ENCODE measurements around the gene IGDCC3.

IGDCC3 gene

GRCh38 chr15:65369212-65369547 lies 8.6 kb downstream of the IGDCC3 start:
- peaks cover 41% of the 10 kb centered on the region in 2 experiments for H3K36me3 ChIP-seq (ENCODE audit: control insufficient read depth in 1 of 2, insufficient read depth in 2 of 2, low read length in 2 of 2)
- H2AFZ ChIP-seq (ENCODE audit: insufficient read depth, low read length, poor library complexity) = no peak overlapping the region
- H3K79me2 ChIP-seq (ENCODE audit: control insufficient read depth, insufficient read depth, low read length, poor library complexity) = peaks cover 22% of the 10 kb centered on the region
- peaks cover 50% of the 10 kb centered on the region for H3K79me1 ChIP-seq (ENCODE audit: low read length)
- H3K4me3 ChIP-seq (ENCODE audit: low read depth, low read length) = no peak overlapping the region
- H3K4me2 ChIP-seq (ENCODE audit: low read length) = peak overlapping the region; percentile 65
- H3K9me3 ChIP-seq (ENCODE audit: insufficient read depth, low read depth, low read length) = no peaks in the 10 kb centered on the region
- peak overlapping the region; percentile 79 for H3K18ac ChIP-seq (ENCODE audit: low read length)
- H3K23ac ChIP-seq (ENCODE audit: low read length) = peak overlapping the region; percentile 3
- DNase-seq = no peak
- H3K27me3 ChIP-seq (ENCODE audit: insufficient read depth, low read length) = no peaks in the 10 kb centered on the region
- H2BK12ac ChIP-seq (ENCODE audit: low read length) = peak overlapping the region; percentile 74
- peak overlapping the region; percentile 92 for H2BK120ac ChIP-seq (ENCODE audit: insufficient read depth, low read length, poor library complexity)
- H4K12ac ChIP-seq (ENCODE audit: low read depth, low read length) = peak overlapping the region; percentile 34
- H4K91ac ChIP-seq (ENCODE audit: low read depth, low read length) = peak overlapping the region; percentile 91
- peaks cover 47 to 48% of the 10 kb centered on the region in 2 experiments for H3K4me1 ChIP-seq (ENCODE audit: control insufficient read depth in 1 of 2, insufficient read depth in 2 of 2, low read length in 2 of 2)
- H2BK5ac ChIP-seq (ENCODE audit: low read depth, low read length, poor library complexity) = peak overlapping the region; percentile 98
- H3K14ac ChIP-seq (ENCODE audit: low read length) = peak overlapping the region; percentile 94
- WGBS (ENCODE audit: extremely low coverage, insufficient coverage, insufficient read length) = no CpG with 5 or more reads among the region's 3 CpGs
- H4K8ac ChIP-seq (ENCODE audit: low read depth, low read length) = peak overlapping the region; percentile 72
- H3K9ac ChIP-seq (ENCODE audit: low read length) = no peak overlapping the region
- peak overlapping the region; percentile 48 for H3K4ac ChIP-seq (ENCODE audit: low read depth, low read length)
- H3K27ac ChIP-seq (ENCODE audit: low read depth, low read length) = peak overlapping the region; percentile 99
- H2AK5ac ChIP-seq (ENCODE audit: low read length) = peak overlapping the region; percentile 70

GRCh38 chr15:65368302-65369211 lies 9.2 kb downstream of the IGDCC3 start:
- Histone ChIP-seq H3K14ac (ENCODE audit: low read length) (peak overlapping the region; percentile 94), H3K27ac (ENCODE audit: low read depth, low read length) (peak overlapping the region; percentile 99), H2BK120ac (ENCODE audit: insufficient read depth, low read length, poor library complexity) (peak overlapping the region; percentile 92), H3K9ac (ENCODE audit: low read length) (no peak overlapping the region), H3K4ac (ENCODE audit: low read depth, low read length) (peak overlapping the region; percentile 48), H4K91ac (ENCODE audit: low read depth, low read length) (peak overlapping the region; percentile 91), H3K27me3 (ENCODE audit: insufficient read depth, low read length) (no peaks in the 10 kb centered on the region), H2AFZ (ENCODE audit: insufficient read depth, low read length, poor library complexity) (peak overlapping the region; percentile 2), H3K79me1 (ENCODE audit: low read length) (peaks cover 55% of the 10 kb centered on the region), H2BK12ac (ENCODE audit: low read length) (peak overlapping the region; percentile 84), H3K4me2 (ENCODE audit: low read length) (peak overlapping the region; percentile 65), H2AK5ac (ENCODE audit: low read length) (peak overlapping the region; percentile 84), H3K9me3 (ENCODE audit: insufficient read depth, low read depth, low read length) (no peaks in the 10 kb centered on the region), H3K36me3 (ENCODE audit: control insufficient read depth in 1 of 2, insufficient read depth in 2 of 2, low read length in 2 of 2) (peaks cover 35 to 36% of the 10 kb centered on the region in 2 experiments), H3K23ac (ENCODE audit: low read length) (no peak overlapping the region), H3K4me1 (ENCODE audit: control insufficient read depth in 1 of 2, insufficient read depth in 2 of 2, low read length in 2 of 2) (peaks cover 53 to 54% of the 10 kb centered on the region in 2 experiments), H3K18ac (ENCODE audit: low read length) (peak overlapping the region; percentile 79), H2BK5ac (ENCODE audit: low read depth, low read length, poor library complexity) (peak overlapping the region; percentile 98), H4K8ac (ENCODE audit: low read depth, low read length) (peak overlapping the region; percentile 80), H3K4me3 (ENCODE audit: low read depth, low read length) (no peak overlapping the region), H4K12ac (ENCODE audit: low read depth, low read length) (peak overlapping the region; percentile 66), H3K79me2 (ENCODE audit: control insufficient read depth, insufficient read depth, low read length, poor library complexity) (peaks cover 26% of the 10 kb centered on the region)
- no peak for DNase-seq
- WGBS (ENCODE audit: extremely low coverage, insufficient coverage, insufficient read length) = no CpG with 5 or more reads among the region's 12 CpGs

- H3K79me1 ChIP-seq (ENCODE audit: low read length) = peaks cover 60% of the 10 kb centered on the region
Observed at GRCh38 chr15:65366122-65366892, 11.5 kb downstream of the IGDCC3 start.

GRCh38 chr15:65365229-65365628 lies 12.6 kb downstream of the IGDCC3 start:
- H3K9ac ChIP-seq (ENCODE audit: low read length) = no peak overlapping the region
- peak overlapping the region; percentile 82 for H4K8ac ChIP-seq (ENCODE audit: low read depth, low read length)
- peaks cover 55 to 56% of the 10 kb centered on the region in 2 experiments for H3K4me1 ChIP-seq (ENCODE audit: control insufficient read depth in 1 of 2, insufficient read depth in 2 of 2, low read length in 2 of 2)
- H4K91ac ChIP-seq (ENCODE audit: low read depth, low read length) = peak overlapping the region; percentile 99
- H2BK12ac ChIP-seq (ENCODE audit: low read length) = peak overlapping the region; percentile 99
- H3K79me2 ChIP-seq (ENCODE audit: control insufficient read depth, insufficient read depth, low read length, poor library complexity) = peaks cover 24% of the 10 kb centered on the region
- H2AFZ ChIP-seq (ENCODE audit: insufficient read depth, low read length, poor library complexity) = no peak overlapping the region
- no peak overlapping the region for H3K4me3 ChIP-seq (ENCODE audit: low read depth, low read length)
- no peaks in the 10 kb centered on the region for H3K27me3 ChIP-seq (ENCODE audit: insufficient read depth, low read length)
- H2BK120ac ChIP-seq (ENCODE audit: insufficient read depth, low read length, poor library complexity) = peak overlapping the region; percentile 97
- H3K23ac ChIP-seq (ENCODE audit: low read length) = no peak overlapping the region
- H3K27ac ChIP-seq (ENCODE audit: low read depth, low read length) = peak overlapping the region; percentile 98
- peaks cover 60% of the 10 kb centered on the region for H3K79me1 ChIP-seq (ENCODE audit: low read length)
- no peak overlapping the region for H4K12ac ChIP-seq (ENCODE audit: low read depth, low read length)
- H2AK5ac ChIP-seq (ENCODE audit: low read length) = no peak overlapping the region
- peak; percentile 23 to 42 for DNase-seq
- no peaks in the 10 kb centered on the region for H3K9me3 ChIP-seq (ENCODE audit: insufficient read depth, low read depth, low read length)
- peak overlapping the region; percentile 88 for H3K4ac ChIP-seq (ENCODE audit: low read depth, low read length)
- peaks cover 14 to 23% of the 10 kb centered on the region in 2 experiments for H3K36me3 ChIP-seq (ENCODE audit: control insufficient read depth in 1 of 2, insufficient read depth in 2 of 2, low read length in 2 of 2)
- H3K4me2 ChIP-seq (ENCODE audit: low read length) = peak overlapping the region; percentile 59
- no CpG with 5 or more reads among the region's 2 CpGs for WGBS (ENCODE audit: extremely low coverage, insufficient coverage, insufficient read length)
- peak overlapping the region; percentile 98 for H2BK5ac ChIP-seq (ENCODE audit: low read depth, low read length, poor library complexity)
- H3K18ac ChIP-seq (ENCODE audit: low read length) = peak overlapping the region; percentile 98
- H3K14ac ChIP-seq (ENCODE audit: low read length) = peak overlapping the region; percentile 94

More at GRCh38 chr15:65366122-65366892, 11.5 kb downstream of the IGDCC3 start:
- peak overlapping the region; percentile 98 for H3K27ac ChIP-seq (ENCODE audit: low read depth, low read length)
- no peaks in the 10 kb centered on the region for H3K9me3 ChIP-seq (ENCODE audit: insufficient read depth, low read depth, low read length)
- H4K91ac ChIP-seq (ENCODE audit: low read depth, low read length) = peak overlapping the region; percentile 89
- H2BK12ac ChIP-seq (ENCODE audit: low read length) = peak overlapping the region; percentile 98
- H3K36me3 ChIP-seq (ENCODE audit: control insufficient read depth in 1 of 2, insufficient read depth in 2 of 2, low read length in 2 of 2) = peaks cover 19 to 26% of the 10 kb centered on the region in 2 experiments
- H3K4me3 ChIP-seq (ENCODE audit: low read depth, low read length) = no peak overlapping the region
- H3K14ac ChIP-seq (ENCODE audit: low read length) = peak overlapping the region; percentile 92
- peak overlapping the region; percentile 62 for H3K18ac ChIP-seq (ENCODE audit: low read length)
- peaks cover 24% of the 10 kb centered on the region for H3K79me2 ChIP-seq (ENCODE audit: control insufficient read depth, insufficient read depth, low read length, poor library complexity)
- H2AFZ ChIP-seq (ENCODE audit: insufficient read depth, low read length, poor library complexity) = peak overlapping the region; percentile 23
- H3K23ac ChIP-seq (ENCODE audit: low read length) = no peak overlapping the region
- no peak for DNase-seq
- H2AK5ac ChIP-seq (ENCODE audit: low read length) = peak overlapping the region; percentile 91
- peak overlapping the region; percentile 57 for H3K4ac ChIP-seq (ENCODE audit: low read depth, low read length)
- H3K9ac ChIP-seq (ENCODE audit: low read length) = no peak overlapping the region
- peak overlapping the region; percentile 91 for H2BK120ac ChIP-seq (ENCODE audit: insufficient read depth, low read length, poor library complexity)
- peak overlapping the region; percentile 69 for H4K12ac ChIP-seq (ENCODE audit: low read depth, low read length)
- peak overlapping the region; percentile 94 for H2BK5ac ChIP-seq (ENCODE audit: low read depth, low read length, poor library complexity)
- no peaks in the 10 kb centered on the region for H3K27me3 ChIP-seq (ENCODE audit: insufficient read depth, low read length)
- H3K4me1 ChIP-seq (ENCODE audit: control insufficient read depth in 1 of 2, insufficient read depth in 2 of 2, low read length in 2 of 2) = peaks cover 56 to 59% of the 10 kb centered on the region in 2 experiments
- H3K4me2 ChIP-seq (ENCODE audit: low read length) = peak overlapping the region; percentile 39
- WGBS (ENCODE audit: extremely low coverage, insufficient coverage, insufficient read length) = no CpG with 5 or more reads among the region's 7 CpGs
- H4K8ac ChIP-seq (ENCODE audit: low read depth, low read length) = peak overlapping the region; percentile 67

Measured in trophoblast cell (in vitro differentiated cells and primary cell).